H1 (cell line): Measurements from ENCODE around the gene SLC27A1. TPM values are rescaled to one million over a fixed set of nuclear protein-coding genes. Genes with fewer than 3 reads are reported as not detected.

ENCODE experiments used
- CTCF ChIA-PET: fragments of 300-600 bp; sonication (Branson Sonifier 250); formaldehyde crosslinking; loops from one replicate; lab custom pipeline; 2021; ENCODE audit not compliant: partially characterized antibody; lab: Charles Lee
- POLR2A ChIA-PET: fragments of 300-600 bp; sonication (Branson Sonifier 250); formaldehyde crosslinking; loops from one replicate; lab custom pipeline; 2021; ENCODE audit warnings: inconsistent platforms; ENCODE audit not compliant: partially characterized antibody; lab: Charles Lee
- DNase-seq, 2 experiments: peaks; one replicate each; pipeline versions ENCODE4 v3.0.0 to v3.0.0-alpha.2; 2010 to 2022; ENCODE audit warnings: low spot score in 2 of 2, low read depth in 1 of 2, mixed read lengths in 1 of 2
- FAIRE-seq: peaks from 2 replicates; lab custom pipeline; 2011; peaks lifted over from hg19 to GRCh38; lab: Jason Lieb, UNC
- H2AFZ ChIP-seq: 2 replicates; pipeline ENCODE4 v1.8.1; 2012; ENCODE audit warnings: low read length, inconsistent platforms
- H2AK5ac ChIP-seq: 2 replicates; pipeline ENCODE4 v1.6.1; 2013; ENCODE audit warnings: low read depth, low read length
- H2BK120ac ChIP-seq: replicated peaks from 2 replicates; pipeline ENCODE3; 2013; ENCODE audit warnings: low read depth, low read length, inconsistent platforms
- H2BK12ac ChIP-seq: 2 replicates; pipeline ENCODE4 v1.6.1; 2013; ENCODE audit warnings: low read depth, low read length
- H2BK15ac ChIP-seq: 2 replicates; pipeline ENCODE4 v1.6.1; 2013; ENCODE audit warnings: low read length
- H2BK20ac ChIP-seq: 2 replicates; pipeline ENCODE4 v1.6.1; 2013; ENCODE audit warnings: low read length
- H2BK5ac ChIP-seq: 2 replicates; pipeline ENCODE4 v1.6.1; 2013; ENCODE audit warnings: low read depth, low read length
- H3K14ac ChIP-seq: 2 replicates; pipeline ENCODE4 v1.6.1; 2013; ENCODE audit warnings: inconsistent platforms; ENCODE audit not compliant: insufficient read length
- H3K18ac ChIP-seq: 2 replicates; pipeline ENCODE4 v1.6.1; 2013; ENCODE audit warnings: low read length; ENCODE audit errors: extremely low read depth
- H3K23ac ChIP-seq: 2 replicates; pipeline ENCODE4 v1.6.1; 2013; ENCODE audit warnings: inconsistent platforms; ENCODE audit not compliant: insufficient read length
- H3K23me2 ChIP-seq: 2 replicates; pipeline ENCODE4 v1.6.1; 2013; ENCODE audit warnings: low read depth, low read length
- H3K27ac ChIP-seq: 2 replicates; pipeline ENCODE4 v1.6.1; 2011; ENCODE audit warnings: low read depth, low read length, inconsistent platforms
- H3K27me3 ChIP-seq, 4 experiments: replicated peaks in 1 of 4; 1 replicate in 1 of 4; 2 replicates in 3 of 4; pipeline versions ENCODE4 v1.6.1 to v1.8.1; 2011 to 2013; ENCODE audit warnings: low read length in 3 of 4, mild to moderate bottlenecking in 3 of 4, inconsistent platforms in 2 of 4, mixed read lengths in 2 of 4, moderate library complexity in 1 of 4; ENCODE audit not compliant: control insufficient read depth in 3 of 4, insufficient read depth in 3 of 4; ENCODE audit errors: extremely low read depth in 1 of 4
- H3K36me3 ChIP-seq, 4 experiments: 2 replicates each; pipeline versions ENCODE4 v1.6.1 to v1.8.1; 2011 to 2013; ENCODE audit warnings: mild to moderate bottlenecking in 4 of 4, low read length in 3 of 4, moderate library complexity in 2 of 4, control low read depth in 1 of 4, inconsistent platforms in 1 of 4; ENCODE audit not compliant: insufficient read depth in 4 of 4, control insufficient read depth in 2 of 4
- H3K4ac ChIP-seq: replicated peaks from 2 replicates; pipeline ENCODE3; 2013; ENCODE audit warnings: low read length, low read depth, mixed read lengths, inconsistent platforms; ENCODE audit not compliant: insufficient read length
- H3K4me1 ChIP-seq, 4 experiments: replicated peaks in 1 of 4; 1 replicate in 1 of 4; 2 replicates in 3 of 4; pipeline versions ENCODE4 v1.6.1 to v1.8.1; 2011 to 2013; ENCODE audit warnings: low read length in 3 of 4, inconsistent platforms in 2 of 4, mixed read lengths in 1 of 4; ENCODE audit not compliant: insufficient read depth in 4 of 4, control insufficient read depth in 3 of 4
- H3K4me2 ChIP-seq, 2 experiments: 2 replicates each; pipeline versions ENCODE4 v1.6.1 to v1.8.1; 2011 to 2013; ENCODE audit warnings: low read depth in 2 of 2, low read length in 2 of 2, control low read depth in 1 of 2, inconsistent platforms in 1 of 2, mild to moderate bottlenecking in 1 of 2; ENCODE audit not compliant: insufficient read depth in 1 of 2
- H3K4me3 ChIP-seq, 4 experiments: fragments of 200-600, 300-600 bp in 1 of 4; sonication (generic), shearing (Covaris generic), sonication (Bioruptor Twin) in 1 of 4; 2 replicates each; pipeline versions ENCODE4 v1.5.1 to v1.8.1; 2011 to 2016; ENCODE audit warnings: low read length in 4 of 4, low read depth in 3 of 4, control low read depth in 2 of 4, inconsistent platforms in 2 of 4, mild to moderate bottlenecking in 2 of 4, mixed read lengths in 1 of 4, moderate library complexity in 1 of 4; ENCODE audit not compliant: insufficient read depth in 2 of 4; ENCODE audit errors: extremely low read depth in 1 of 4
- H3K56ac ChIP-seq: replicated peaks from 2 replicates; pipeline ENCODE3; 2013; ENCODE audit warnings: low read depth, mild to moderate bottlenecking, mixed read lengths, low read length, inconsistent platforms; ENCODE audit not compliant: insufficient read length
- H3K79me1 ChIP-seq: 2 replicates; pipeline ENCODE4 v1.6.1; 2013; ENCODE audit warnings: low read depth, low read length, control low read depth
- H3K79me2 ChIP-seq, 2 experiments: 2 replicates each; pipeline versions ENCODE4 v1.6.1 to v1.8.1; 2012 to 2013; ENCODE audit warnings: low read length in 2 of 2, mild to moderate bottlenecking in 2 of 2, inconsistent platforms in 1 of 2; ENCODE audit not compliant: insufficient read depth in 2 of 2, control insufficient read depth in 1 of 2
- H3K9ac ChIP-seq, 4 experiments: replicated peaks in 1 of 4; 1 replicate in 1 of 4; 2 replicates in 3 of 4; pipeline versions ENCODE4 v1.6.1 to v1.8.1; 2011 to 2013; ENCODE audit warnings: low read depth in 3 of 4, low read length in 3 of 4, control low read depth in 2 of 4, mild to moderate bottlenecking in 2 of 4, moderate library complexity in 2 of 4, inconsistent platforms in 1 of 4; ENCODE audit errors: extremely low read depth in 1 of 4
- H3K9me3 ChIP-seq, 2 experiments: 2 replicates each; pipeline versions ENCODE4 v1.6.1 to v1.8.1; 2012 to 2013; ENCODE audit warnings: mild to moderate bottlenecking in 2 of 2, moderate library complexity in 2 of 2, control low read depth in 1 of 2, inconsistent platforms in 1 of 2, low read depth in 1 of 2, low read length in 1 of 2, mixed read lengths in 1 of 2; ENCODE audit not compliant: insufficient read depth in 2 of 2
- H4K20me1 ChIP-seq, 2 experiments: replicated peaks in 1 of 2; 2 replicates each; pipeline versions ENCODE3 to v1.8.1; 2011 to 2013; ENCODE audit warnings: inconsistent platforms in 2 of 2, low read length in 2 of 2, mild to moderate bottlenecking in 1 of 2; ENCODE audit not compliant: insufficient read depth in 2 of 2, control insufficient read depth in 1 of 2
- H4K5ac ChIP-seq: 2 replicates; pipeline ENCODE4 v1.6.1; 2013; ENCODE audit warnings: low read length, low read depth, mixed read lengths, inconsistent platforms; ENCODE audit not compliant: insufficient read length
- H4K8ac ChIP-seq: 2 replicates; pipeline ENCODE4 v1.8.0; 2013; ENCODE audit warnings: mild to moderate bottlenecking, moderate library complexity, low read length, inconsistent platforms; ENCODE audit not compliant: insufficient read depth; ENCODE audit errors: extremely low read depth
- H4K91ac ChIP-seq: replicated peaks from 2 replicates; pipeline ENCODE3; 2013; ENCODE audit warnings: low read length, mixed read lengths, inconsistent platforms; ENCODE audit not compliant: insufficient read length
- ASH2L ChIP-seq: fragments of 200-600, 300-600 bp; sonication (generic); IDR thresholded peaks from one replicate; pipeline ENCODE4 v1.7.1; 2017; ENCODE audit warnings: low read length
- CBX5 ChIP-seq: fragments of 300-800, 300-1000 bp; sonication (generic); IDR thresholded peaks from 2 replicates; pipeline ENCODE4 v1.7.1; 2016; ENCODE audit warnings: antibody characterized with exemption, low read length, low read depth
- CREB1 ChIP-seq: IDR thresholded peaks from 2 replicates; pipeline ENCODE4 v1.6.1; 2012; ENCODE audit warnings: inconsistent platforms
- RFX5 ChIP-seq: IDR thresholded peaks from 2 replicates; pipeline ENCODE4 v1.6.1; 2011; ENCODE audit warnings: low read depth, low read length, improper control_type of control experiment, borderline replicate concordance
- RNF2 ChIP-seq: fragments of 200-900, 300-1000 bp; sonication (generic); IDR thresholded peaks from 2 replicates; pipeline ENCODE4 v1.7.1; 2016; ENCODE audit warnings: borderline replicate concordance, low read depth, mild to moderate bottlenecking, antibody characterized with exemption, low read length; ENCODE audit not compliant: poor library complexity, severe bottlenecking; ENCODE audit errors: missing control alignments
- SRF ChIP-seq: IDR thresholded peaks from 2 replicates; pipeline ENCODE4 v1.6.1; 2011; ENCODE audit warnings: mild to moderate bottlenecking, low read depth, low read length, moderate library complexity
- WGBS, 2 experiments: shearing (Covaris generic) in 1 of 2; methylation state at CpG; one replicate each; pipeline versions ENCODE4 v1.1.6 to v1.1.7; 2013 to 2015; ENCODE audit warnings: low lambda C conversion rate in 2 of 2, mixed read lengths in 2 of 2, inconsistent platforms in 1 of 2, low coverage in 1 of 2, missing lambda C conversion rate in 1 of 2; ENCODE audit not compliant: insufficient replicate concordance in 2 of 2, insufficient coverage in 1 of 2, insufficient read length in 1 of 2; ENCODE audit errors: extremely low coverage in 1 of 2, missing lambda C conversion rate in 1 of 2; 5-methylcytosine and 5-hydroxymethylcytosine counted together
- polyA plus RNA-seq, 7 experiments: library from polyadenylated mRNA; depleted of rRNA in 3 of 7; stranded (reverse) in 5 of 7; unstranded in 2 of 7; fragments of >200 nt in 5 of 7; fragments of 200-250 nt in 2 of 7; gene quantifications; 1 replicate in 5 of 7; 2 replicates in 1 of 7; 4 replicates in 1 of 7; pipeline versions ENCODE4 v1.2.1 to v1.2.3, GENCODE V29; 2011 to 2013; ENCODE audit warnings: missing spikeins in 2 of 7, mixed read lengths in 2 of 7
- total RNA-seq: library from RNA; stranded (reverse); fragmentation: NEBNext Ultra II Directional; extraction: Animal tissue kit (Norgen Biotek cat#: 25700); gene quantifications from 2 replicates; pipeline ENCODE4 v1.2.1, GENCODE V29; 2021

The SLC27A1 gene
- total and polyA plus RNA-seq, 2 of the 8 experiments (the other 6 are each of a cell fraction or from before 2014, with no cell fraction given), result 7.5 to 9.1 TPM

DNA sequence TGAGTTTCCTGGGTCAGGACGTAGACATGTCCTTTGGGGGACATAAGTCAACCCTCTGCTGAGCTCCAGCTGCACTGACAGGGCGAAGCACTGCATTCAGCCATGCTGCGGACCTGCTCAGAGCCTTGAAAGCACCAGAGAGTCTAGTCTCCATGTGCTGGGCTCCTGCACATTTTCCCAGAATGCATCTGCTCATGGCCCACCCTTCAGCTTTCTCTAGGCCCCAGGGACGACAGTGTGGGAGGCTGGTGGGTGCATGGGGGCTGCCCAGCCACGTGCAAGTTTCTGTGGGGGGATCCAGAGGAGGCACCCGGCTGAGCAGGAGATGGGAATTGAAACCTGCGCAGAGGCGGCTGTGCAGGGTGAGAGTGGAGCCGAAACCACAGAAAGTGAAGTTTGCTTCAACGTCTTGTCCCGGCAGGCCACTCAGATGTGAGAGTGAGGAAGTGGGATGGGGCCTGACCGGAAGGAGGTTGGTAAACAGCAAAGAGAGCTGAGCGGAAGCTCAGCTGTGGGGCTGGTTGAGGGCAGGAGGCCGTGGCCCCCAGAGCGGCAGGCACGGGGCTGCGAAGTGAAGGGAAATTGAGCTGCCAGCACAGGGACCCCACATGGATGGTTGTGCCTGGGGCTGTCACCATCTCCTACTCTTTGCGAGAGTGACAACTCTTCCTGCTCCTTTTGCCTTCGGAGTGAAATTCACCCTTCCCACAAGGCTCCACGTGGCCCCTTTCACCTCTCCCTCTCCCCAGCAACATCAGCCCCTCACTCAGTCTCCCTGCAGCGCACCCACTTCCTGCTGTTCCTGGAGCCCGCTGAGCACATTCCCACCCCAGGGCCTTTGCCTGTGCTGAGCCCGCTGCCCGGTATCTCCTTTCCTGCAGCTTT, 52.9 kb downstream of the SLC27A1 start:
- no peak overlapping the region for H2AFZ ChIP-seq
- H3K9ac ChIP-seq, result no peak overlapping the region
- no peaks in the 10 kb centered on the region for H3K9me3 ChIP-seq
- H3K4me2 ChIP-seq, result no peak overlapping the region
- H3K36me3 ChIP-seq, result peaks cover 0 to 7% (median 0%) of the 10 kb centered on the region in 4 experiments; a peak in 2 of 8 replicates
- DNase-seq (no peak), FAIRE-seq (no peak)
- no peak overlapping the region for H2BK15ac ChIP-seq
- H2AK5ac ChIP-seq, result no peak overlapping the region
- H3K18ac ChIP-seq, result no peak overlapping the region
- H3K14ac ChIP-seq, result no peak overlapping the region
- H3K4ac ChIP-seq, result no peak overlapping the region
- no peaks in the 10 kb centered on the region; a peak in 1 of 7 replicates for H3K4me1 ChIP-seq
- no peak overlapping the region for H4K5ac ChIP-seq
- no peak overlapping the region for H3K4me3 ChIP-seq
- no peak overlapping the region for H3K56ac ChIP-seq
- CTCF ChIA-PET, result interaction anchor here (0.5 to 2.3 kb wide), 7 partner anchors 12 to 83 kb away, joined by 3 to 15 read pairs (median 4); partner anchors contain the start of gene PGLS
- WGBS, 2 experiments, result 83% methylated on average over 24 of the region's 24 CpGs; no CpG with 5 or more reads in 1 of the 2 experiments
- no peak overlapping the region for H4K91ac ChIP-seq
- no peak overlapping the region for H3K23ac ChIP-seq
- no peaks in the 10 kb centered on the region for H3K23me2 ChIP-seq
- no peaks in the 10 kb centered on the region for H3K27me3 ChIP-seq
- H4K8ac ChIP-seq, result peak overlapping the region; percentile 41; the same call in 1 of the 2 replicates
- POLR2A ChIA-PET, result interaction anchor here (6.8 kb wide), 1 partner anchor 10 kb away, joined by 58 read pairs; the partner anchor contains the start of gene PGLS
- no peaks in the 10 kb centered on the region for H3K79me1 ChIP-seq
- no peak overlapping the region for H2BK5ac ChIP-seq
- no peaks in the 10 kb centered on the region for H4K20me1 ChIP-seq
- H3K27ac ChIP-seq, result no peak overlapping the region
- no peak overlapping the region for H2BK120ac ChIP-seq
- H3K79me2 ChIP-seq, result no peaks in the 10 kb centered on the region
- H2BK20ac ChIP-seq, result no peak overlapping the region
- 0 out of 2 replicates have a peak overlapping the region, but pooled peaks have one; percentile 9 for H2BK12ac ChIP-seq
- TF ChIP-seq CBX5, result no peak
- no peak for TF ChIP-seq ASH2L
- no peak for TF ChIP-seq RFX5
- TF ChIP-seq CREB1, result no peak
- TF ChIP-seq RNF2, result no peak
- no peak for TF ChIP-seq SRF
